Neural progenitor cell (in vitro differentiated cells): ENCODE data around the gene ANO1. TPM values are rescaled to one million over a fixed set of nuclear protein-coding genes. Genes with fewer than 3 reads are reported as not detected.

Source experiments
- DNase-seq: peaks from one replicate; pipeline ENCODE4 v3.0.0-alpha.2; 2016; ENCODE audit warnings: low spot score
- H2AFZ ChIP-seq: fragments of 200-600 bp; sonication (generic); replicated peaks from 2 replicates; pipeline ENCODE4 v1.6.1; 2016; ENCODE audit warnings: antibody characterized with exemption
- H3F3A ChIP-seq: fragments of 200-600 bp; sonication (generic); 2 replicates; pipeline ENCODE4 v1.6.1; 2016; ENCODE audit warnings: antibody characterized with exemption, low read depth
- H3K27ac ChIP-seq: fragments of 200-600 bp; sonication (generic); 2 replicates; pipeline ENCODE4 v1.5.1; 2016; ENCODE audit warnings: mild to moderate bottlenecking
- H3K27me3 ChIP-seq: fragments of 200-600 bp; sonication (generic); 2 replicates; pipeline ENCODE4 v1.6.1; 2016; ENCODE audit warnings: mild to moderate bottlenecking, moderate library complexity
- H3K36me3 ChIP-seq: fragments of 200-600 bp; sonication (generic); 2 replicates; pipeline ENCODE4 v1.5.1; 2016
- H3K4me1 ChIP-seq: fragments of 200-600 bp; sonication (generic); 2 replicates; pipeline ENCODE4 v1.6.1; 2016; ENCODE audit warnings: mixed run types
- H3K4me2 ChIP-seq: fragments of 200-600 bp; sonication (generic); 2 replicates; pipeline ENCODE4 v1.6.1; 2016
- H3K4me3 ChIP-seq: fragments of 200-600 bp; sonication (generic); 2 replicates; pipeline ENCODE4 v1.5.1; 2016
- H3K79me2 ChIP-seq: fragments of 200-600 bp; sonication (generic); 2 replicates; pipeline ENCODE4 v1.6.1; 2016; ENCODE audit warnings: low read depth
- H3K9ac ChIP-seq: fragments of 200-600 bp; sonication (generic); 2 replicates; pipeline ENCODE4 v1.6.1; 2016
- H3K9me3 ChIP-seq: fragments of 200-600 bp; sonication (generic); 2 replicates; pipeline ENCODE4 v1.5.1; 2016; ENCODE audit warnings: low read depth
- H4K20me1 ChIP-seq: fragments of 200-600 bp; sonication (generic); 2 replicates; pipeline ENCODE4 v1.6.1; 2016; ENCODE audit warnings: low read depth
- H3K27ac Mint-ChIP-seq: 3 replicates; pipeline ENCODE4 v1.8.0; 2021; ENCODE audit warnings: mixed read lengths
- H3K27me3 Mint-ChIP-seq: 2 replicates; pipeline ENCODE4 v1.8.0; 2022; ENCODE audit warnings: low read depth, mild to moderate bottlenecking, inconsistent platforms, moderate library complexity, mixed read lengths; ENCODE audit not compliant: insufficient read depth
- H3K36me3 Mint-ChIP-seq: 3 replicates; pipeline ENCODE4 v1.8.0; 2021; ENCODE audit warnings: mixed read lengths
- H3K4me1 Mint-ChIP-seq: 3 replicates; pipeline ENCODE4 v1.8.0; 2021; ENCODE audit warnings: mixed read lengths
- H3K4me3 Mint-ChIP-seq: 3 replicates; pipeline ENCODE4 v1.8.0; 2021; ENCODE audit warnings: mild to moderate bottlenecking, moderate library complexity, mixed read lengths
- H3K9me3 Mint-ChIP-seq: 3 replicates; pipeline ENCODE4 v1.8.0; 2020; ENCODE audit warnings: mixed read lengths
- CTCF ChIP-seq: fragments of 200-600 bp; sonication (generic); IDR thresholded peaks from 2 replicates; pipeline ENCODE4 v1.5.1; 2017; ENCODE audit warnings: antibody characterized with exemption, mild to moderate bottlenecking
- EZH2 ChIP-seq: fragments of 200-600 bp; sonication (generic); IDR thresholded peaks from 2 replicates; pipeline ENCODE4 v1.6.1; 2017; ENCODE audit warnings: antibody characterized with exemption, mild to moderate bottlenecking, moderate library complexity
- EZH2phosphoT487 ChIP-seq: fragments of 200-600 bp; sonication (generic); IDR thresholded peaks from 2 replicates; pipeline ENCODE4 v1.6.1; 2017; ENCODE audit warnings: antibody characterized with exemption
- total RNA-seq: library from RNA; depleted of rRNA; stranded (reverse); fragments of >200 nt; gene quantifications from 2 replicates; pipeline ENCODE4 v1.2.3, GENCODE V29; 2015; ENCODE audit warnings: low replicate concordance

The ANO1 gene
- total RNA-seq, 1 donor from 2014 or later = not detected

DNA sequence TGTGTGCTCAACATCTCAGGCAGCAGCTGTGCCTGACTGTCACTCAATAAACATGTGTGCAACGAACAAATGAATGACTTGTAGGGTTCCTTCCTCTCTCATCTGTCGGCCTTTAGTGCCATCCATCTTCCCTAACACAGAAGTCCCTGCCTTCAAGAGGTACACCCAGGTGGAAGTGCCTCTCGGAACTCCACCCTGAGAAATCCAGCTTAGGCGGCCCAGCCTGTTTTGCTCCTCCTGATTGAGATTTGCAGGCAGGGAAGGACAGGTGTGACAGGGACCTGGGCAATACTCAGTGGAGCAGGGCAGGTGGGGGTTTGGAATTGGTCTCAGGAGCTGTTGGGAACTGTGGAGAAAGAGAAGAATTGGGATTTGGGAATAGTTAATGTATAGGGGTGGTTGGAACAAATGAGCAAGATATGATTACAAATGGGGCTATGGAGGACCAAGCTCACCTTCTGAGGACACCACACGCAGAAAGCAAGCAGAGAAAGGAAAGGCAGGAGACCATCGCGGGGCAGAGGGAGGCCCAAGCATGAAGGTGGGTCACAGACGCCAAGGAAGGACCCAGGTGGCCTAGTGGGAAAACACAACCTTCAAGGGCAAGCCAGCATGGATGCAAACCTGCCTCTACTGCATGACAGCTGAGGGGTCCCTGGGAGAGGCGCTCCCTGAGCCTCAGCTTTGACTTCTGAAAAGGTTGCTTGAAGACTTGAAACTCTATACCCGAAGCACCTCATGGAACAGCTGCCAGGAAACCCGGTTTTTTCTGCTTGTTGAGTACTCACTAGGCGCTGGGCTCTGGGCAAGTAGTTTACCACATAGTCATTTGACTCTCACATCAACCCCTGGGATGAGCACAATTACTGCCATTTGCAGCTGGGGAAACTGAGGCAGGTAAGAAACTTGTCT is 40.9 kb upstream of the ANO1 start:
- no peak overlapping the region for H3K27ac Mint-ChIP-seq
- H3K36me3 ChIP-seq = no peaks in the 10 kb centered on the region
- no peaks in the 10 kb centered on the region for H4K20me1 ChIP-seq
- no peaks in the 10 kb centered on the region for H3K36me3 Mint-ChIP-seq
- no peak overlapping the region for H2AFZ ChIP-seq
- peaks cover 2% of the 10 kb centered on the region for H3K27me3 Mint-ChIP-seq
- no peak for DNase-seq
- peaks cover 7% of the 10 kb centered on the region for H3K4me1 ChIP-seq
- H3K4me2 ChIP-seq = no peak overlapping the region
- peaks cover 24% of the 10 kb centered on the region for H3K9me3 Mint-ChIP-seq
- no peak overlapping the region for H3K4me3 Mint-ChIP-seq
- no peak overlapping the region for H3K9ac ChIP-seq
- no peaks in the 10 kb centered on the region for H3F3A ChIP-seq
- H3K4me1 Mint-ChIP-seq = peaks cover 6% of the 10 kb centered on the region
- no peak overlapping the region for H3K27ac ChIP-seq
- H3K9me3 ChIP-seq = no peaks in the 10 kb centered on the region
- no peak overlapping the region for H3K4me3 ChIP-seq
- TF ChIP-seq EZH2phosphoT487 (no peak), CTCF (no peak), EZH2 (no peak)
- H3K27me3 ChIP-seq = no peaks in the 10 kb centered on the region
- no peaks in the 10 kb centered on the region for H3K79me2 ChIP-seq

- H3K27ac Mint-ChIP-seq = no peak overlapping the region
Observed at GRCh38 chr11:70038034-70038834, 39.9 kb upstream of the ANO1 start.

GRCh38 chr11:70040452-70040851 is 37.7 kb upstream of the ANO1 start:
- Histone ChIP-seq H2AFZ (no peak overlapping the region), H3K4me3 (no peak overlapping the region), H3K36me3 (no peaks in the 10 kb centered on the region), H3K27ac (no peak overlapping the region), H3K27me3 (no peaks in the 10 kb centered on the region), H3K79me2 (no peaks in the 10 kb centered on the region), H3F3A (no peaks in the 10 kb centered on the region), H3K4me2 (no peak overlapping the region), H3K9ac (no peak overlapping the region), H3K9me3 (peaks cover 14% of the 10 kb centered on the region), H4K20me1 (no peaks in the 10 kb centered on the region), H3K4me1 (no peaks in the 10 kb centered on the region)
- Mint-ChIP-seq H3K4me3 (no peak overlapping the region), H3K4me1 (no peaks in the 10 kb centered on the region), H3K36me3 (no peaks in the 10 kb centered on the region), H3K27ac (no peak overlapping the region), H3K27me3 (no peaks in the 10 kb centered on the region), H3K9me3 (peaks cover 38% of the 10 kb centered on the region)
- TF ChIP-seq EZH2phosphoT487 = no peak
- no peak for TF ChIP-seq EZH2
- no peak for TF ChIP-seq CTCF
- DNase-seq = no peak

More at GRCh38 chr11:70038034-70038834, 39.9 kb upstream of the ANO1 start:
- H3K4me3 Mint-ChIP-seq = no peak overlapping the region
- no peaks in the 10 kb centered on the region for H4K20me1 ChIP-seq
- H3K4me3 ChIP-seq = no peak overlapping the region
- TF ChIP-seq CTCF = no peak
- TF ChIP-seq EZH2 = no peak
- no peak for TF ChIP-seq EZH2phosphoT487
- peaks cover 7% of the 10 kb centered on the region for H3K4me1 ChIP-seq
- no peak for DNase-seq
- no peaks in the 10 kb centered on the region for H3F3A ChIP-seq
- H3K9ac ChIP-seq = no peak overlapping the region
- peaks cover 2% of the 10 kb centered on the region for H3K27me3 Mint-ChIP-seq
- H2AFZ ChIP-seq = no peak overlapping the region
- H3K27ac ChIP-seq = no peak overlapping the region
- H3K4me1 Mint-ChIP-seq = peaks cover 6% of the 10 kb centered on the region
- H3K9me3 ChIP-seq = peaks cover 5% of the 10 kb centered on the region
- no peak overlapping the region for H3K4me2 ChIP-seq
- no peaks in the 10 kb centered on the region for H3K79me2 ChIP-seq
- no peaks in the 10 kb centered on the region for H3K36me3 ChIP-seq
- H3K9me3 Mint-ChIP-seq = peaks cover 34% of the 10 kb centered on the region
- no peaks in the 10 kb centered on the region for H3K27me3 ChIP-seq
- no peaks in the 10 kb centered on the region for H3K36me3 Mint-ChIP-seq
